HUES64 (cell line): ENCODE data around the gene C1QTNF3.

Source experiments
- H3K27ac ChIP-seq: 2 replicates; pipeline ENCODE4 v1.7.0; 2013; ENCODE audit warnings: low read depth, low read length, inconsistent platforms
- H3K27me3 ChIP-seq: 2 replicates; pipeline ENCODE4 v1.6.1; 2013; ENCODE audit warnings: mild to moderate bottlenecking, low read length; ENCODE audit not compliant: insufficient read depth
- H3K36me3 ChIP-seq: 2 replicates; pipeline ENCODE4 v1.6.1; 2013; ENCODE audit warnings: mild to moderate bottlenecking, low read length; ENCODE audit not compliant: insufficient read depth
- H3K4me1 ChIP-seq: 2 replicates; pipeline ENCODE4 v1.6.1; 2013; ENCODE audit warnings: mild to moderate bottlenecking, low read length, moderate library complexity; ENCODE audit not compliant: insufficient read depth
- H3K4me3 ChIP-seq: 2 replicates; pipeline ENCODE4 v1.5.1; 2013; ENCODE audit warnings: mild to moderate bottlenecking, low read length, moderate library complexity
- H3K9ac ChIP-seq: 2 replicates; pipeline ENCODE4 v1.6.1; 2013; ENCODE audit warnings: mild to moderate bottlenecking, low read depth, low read length
- H3K9me3 ChIP-seq: 2 replicates; pipeline ENCODE4 v1.6.1; 2013; ENCODE audit warnings: low read depth, low read length; ENCODE audit not compliant: insufficient read depth
- WGBS: fragments of 150-250, 120-280 bp; methylation state at CpG from one replicate; pipeline ENCODE4 v1.1.7; 2013; ENCODE audit warnings: missing lambda C conversion rate; 5-methylcytosine and 5-hydroxymethylcytosine counted together

The C1QTNF3 gene

DNA sequence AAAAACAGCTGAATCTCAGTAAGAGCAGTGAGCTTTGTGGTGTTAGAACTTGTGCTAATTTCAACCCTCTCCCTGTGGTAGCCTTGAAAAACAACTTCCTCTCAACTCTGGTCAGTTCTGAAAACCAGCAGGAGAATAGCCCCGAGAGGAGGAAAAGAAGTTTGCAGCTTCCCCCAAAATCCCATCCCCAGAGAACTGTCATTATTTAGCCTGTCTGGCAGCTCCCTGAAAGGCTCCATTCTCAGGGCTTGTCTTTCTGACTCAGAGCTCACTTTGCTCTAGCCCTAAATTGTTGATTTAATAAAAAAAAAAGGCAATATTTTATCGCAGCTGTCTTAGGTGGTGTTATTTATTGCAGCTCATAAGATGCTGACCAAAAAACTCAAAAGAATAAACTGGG, 47.1 kb downstream of the C1QTNF3 start:
- Histone ChIP-seq H3K9me3 (no peaks in the 10 kb centered on the region), H3K4me3 (no peak overlapping the region)
- WGBS: 80% methylated on average over 2 of the region's 2 CpGs

DNA sequence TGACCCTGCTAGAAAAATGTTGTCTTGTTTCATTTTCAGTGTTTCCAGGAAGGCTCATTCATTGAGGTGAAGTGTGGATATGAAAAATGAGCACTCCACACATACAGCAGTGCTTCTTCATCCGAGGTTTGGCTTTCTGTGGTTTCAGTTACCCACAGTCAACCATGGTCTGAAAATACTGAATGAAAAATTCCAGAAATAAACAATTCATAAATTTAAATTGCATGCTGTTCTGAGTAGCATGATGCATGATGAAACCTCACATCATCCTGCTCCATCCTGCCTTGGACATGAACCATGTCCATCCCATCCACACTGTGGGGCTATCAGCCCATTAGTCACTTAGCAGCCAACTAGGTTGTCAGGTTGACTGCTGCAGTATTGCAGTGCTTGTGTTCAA, 48.2 kb downstream of the C1QTNF3 start:
- Histone ChIP-seq H3K36me3 (peaks cover 13% of the 10 kb centered on the region), H3K27ac (no peak overlapping the region), H3K9ac (no peak overlapping the region), H3K4me1 (no peaks in the 10 kb centered on the region; the same call in 1 of the 2 replicates), H3K9me3 (no peaks in the 10 kb centered on the region), H3K4me3 (no peak overlapping the region), H3K27me3 (no peaks in the 10 kb centered on the region)
- 100% methylated on average over 1 of the region's 1 CpG for WGBS

More for the DNA sequence above, 47.1 kb downstream of the C1QTNF3 start:
- Histone ChIP-seq H3K36me3 (peaks cover 13% of the 10 kb centered on the region), H3K27ac (no peak overlapping the region), H3K27me3 (no peaks in the 10 kb centered on the region), H3K9ac (no peak overlapping the region), H3K4me1 (peaks cover 5% of the 10 kb centered on the region; the same call in 1 of the 2 replicates)

DNA sequence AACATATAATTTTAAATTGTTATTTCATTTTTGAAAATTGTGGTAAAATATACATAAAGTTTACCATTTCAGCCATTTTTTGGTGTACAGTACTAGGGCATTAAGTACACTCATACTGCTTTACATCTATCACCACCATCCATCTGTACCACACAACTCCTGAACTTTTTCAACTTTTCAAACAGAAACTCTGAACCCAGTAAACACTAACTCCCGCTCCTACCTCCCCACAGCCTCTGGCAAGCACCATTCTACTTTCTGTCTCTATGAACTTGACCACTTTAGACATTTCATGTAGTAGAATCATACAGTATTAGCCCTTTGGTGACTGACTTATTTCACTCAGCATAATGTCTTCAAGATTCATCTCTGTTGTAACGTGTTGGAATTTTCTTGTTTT, 50.1 kb downstream of the C1QTNF3 start:
- Histone ChIP-seq H3K4me1 (no peaks in the 10 kb centered on the region), H3K27me3 (no peaks in the 10 kb centered on the region), H3K27ac (no peak overlapping the region), H3K9ac (no peak overlapping the region), H3K9me3 (no peaks in the 10 kb centered on the region), H3K36me3 (peaks cover 23% of the 10 kb centered on the region), H3K4me3 (no peak overlapping the region)
- WGBS: 98% methylated on average over 2 of the region's 2 CpGs

DNA sequence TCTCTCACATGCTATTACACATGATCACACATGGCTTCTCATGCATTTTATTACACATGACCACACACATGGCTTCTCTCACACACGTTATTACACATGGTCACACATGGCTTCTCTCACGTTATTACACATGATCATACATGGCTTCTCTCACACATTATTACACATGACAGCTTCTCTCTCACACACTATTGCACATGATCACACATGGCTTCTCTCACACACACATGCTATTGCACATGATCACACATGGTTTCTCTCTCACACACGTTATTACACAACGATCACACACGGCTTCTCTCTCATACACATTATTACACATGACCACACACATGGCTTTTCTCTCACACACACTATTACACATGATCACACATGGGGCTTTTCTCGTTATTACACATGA, 57.6 kb downstream of the C1QTNF3 start:
- H3K9me3 ChIP-seq: no peaks in the 10 kb centered on the region
- H3K9ac ChIP-seq: no peak overlapping the region
- no peak overlapping the region for H3K27ac ChIP-seq
- no peaks in the 10 kb centered on the region for H3K4me1 ChIP-seq
- whole genome bisulfite sequencing: 95% methylated on average over 6 of the region's 6 CpGs
- no peak overlapping the region for H3K4me3 ChIP-seq
- H3K36me3 ChIP-seq: peaks cover 21% of the 10 kb centered on the region
- H3K27me3 ChIP-seq: no peaks in the 10 kb centered on the region

DNA sequence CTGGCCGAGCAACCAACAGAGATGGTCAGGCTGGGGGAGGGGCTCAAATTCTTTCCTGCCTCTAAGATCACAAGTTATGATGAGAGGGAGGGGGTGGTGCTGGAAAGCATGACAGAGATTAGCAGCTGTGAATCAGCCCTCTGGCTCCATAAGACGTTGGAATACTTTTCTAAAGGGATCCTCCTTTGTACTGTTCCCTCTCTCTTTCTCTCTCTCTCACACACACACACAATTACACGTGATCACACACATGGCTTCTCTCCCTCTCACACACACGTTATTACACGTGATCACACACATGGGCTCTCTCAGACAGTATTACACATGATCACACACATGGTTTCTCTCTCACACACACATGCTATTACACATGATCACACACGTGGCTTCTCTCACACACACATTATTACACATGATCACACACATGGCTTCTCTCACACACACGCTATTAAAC, 58.3 kb downstream of the C1QTNF3 start, which contains the start of gene SLC45A2:
TSS of gene SLC45A2 (minus strand) at position 23 of the 454 bp plus-strand sequence. CDS start 110 bp downstream, outside the sequence.
- Histone ChIP-seq H3K36me3 (peaks cover 21% of the 10 kb centered on the region), H3K27me3 (no peaks in the 10 kb centered on the region), H3K27ac (no peak within 1 kb of the TSS), H3K4me1 (peaks cover 2% of the 10 kb centered on the region; the same call in 1 of the 2 replicates), H3K4me3 (no peak within 1 kb of the TSS), H3K9me3 (no peaks in the 10 kb centered on the region), H3K9ac (no peak within 1 kb of the TSS)
- WGBS: 86% methylated on average over 7 of the region's 7 CpGs

DNA sequence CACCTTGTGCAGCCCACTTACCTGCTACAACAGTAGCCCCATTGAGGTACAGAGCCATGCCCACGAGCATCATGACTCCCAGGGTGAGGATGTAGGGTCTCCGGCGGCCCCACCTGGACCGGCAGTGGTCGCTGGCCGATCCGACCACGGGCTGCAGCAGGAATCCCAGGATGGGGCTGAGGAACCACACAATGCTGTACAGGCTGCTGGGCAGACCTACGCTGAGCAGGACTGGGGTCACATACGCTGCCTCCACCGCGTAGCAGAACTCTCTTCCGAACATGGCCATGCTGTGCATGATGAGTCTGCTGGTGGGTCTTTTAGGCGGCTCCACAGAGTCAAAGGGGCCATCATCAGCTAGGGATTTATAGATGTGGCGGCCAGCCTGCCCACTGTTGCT, 58.8 kb downstream of the C1QTNF3 start:
- WGBS: 93% methylated on average over 15 of the region's 15 CpGs
- no peak overlapping the region for H3K27ac ChIP-seq
- H3K27me3 ChIP-seq: no peaks in the 10 kb centered on the region

DNA sequence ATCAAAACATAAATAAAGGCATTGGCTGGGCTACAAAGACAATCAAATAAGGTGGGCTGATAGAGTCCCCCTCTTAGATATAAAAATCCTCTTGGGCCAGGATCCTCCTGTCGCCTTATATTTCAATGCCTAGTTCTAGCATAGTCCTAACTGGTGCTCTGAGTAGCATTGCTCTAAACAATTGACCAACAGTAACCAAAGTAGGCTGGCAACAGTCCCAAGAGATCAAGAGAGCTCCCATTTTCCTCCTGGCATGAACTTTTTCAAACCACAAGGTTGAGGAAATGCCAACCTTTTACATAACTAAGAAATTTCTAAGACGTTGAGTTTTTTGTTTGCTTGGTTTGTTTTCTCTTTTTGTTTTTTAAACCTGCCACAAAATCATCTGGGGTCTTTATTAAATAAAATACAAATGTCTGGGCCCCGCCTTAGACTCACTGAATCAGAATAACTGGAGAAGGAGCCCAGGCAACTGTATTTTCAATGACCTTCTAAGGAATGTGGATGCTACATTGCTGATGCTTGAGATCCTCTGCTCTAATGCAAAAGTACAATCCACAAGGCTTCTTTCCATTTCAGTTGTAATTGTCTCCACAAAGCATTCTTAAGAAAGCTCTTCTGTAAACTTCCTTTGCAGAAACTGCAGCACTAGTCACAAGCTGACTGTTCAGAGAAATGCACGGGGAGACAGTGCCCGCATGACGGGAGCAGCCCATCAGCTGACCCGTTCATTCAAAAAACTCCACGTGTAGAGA, 61.4 kb downstream of the C1QTNF3 start:
- Histone ChIP-seq H3K9me3 (no peaks in the 10 kb centered on the region), H3K27ac (no peak overlapping the region), H3K4me3 (no peak overlapping the region), H3K4me1 (peaks cover 32% of the 10 kb centered on the region), H3K36me3 (no peaks in the 10 kb centered on the region), H3K9ac (no peak overlapping the region), H3K27me3 (no peaks in the 10 kb centered on the region)
- WGBS: 87% methylated on average over 7 of the region's 8 CpGs

More for the DNA sequence above, 58.8 kb downstream of the C1QTNF3 start:
- Histone ChIP-seq H3K36me3 (peaks cover 20% of the 10 kb centered on the region), H3K4me3 (no peak overlapping the region), H3K9ac (no peak overlapping the region), H3K4me1 (peaks cover 7% of the 10 kb centered on the region; the same call in 1 of the 2 replicates), H3K9me3 (no peaks in the 10 kb centered on the region)

DNA sequence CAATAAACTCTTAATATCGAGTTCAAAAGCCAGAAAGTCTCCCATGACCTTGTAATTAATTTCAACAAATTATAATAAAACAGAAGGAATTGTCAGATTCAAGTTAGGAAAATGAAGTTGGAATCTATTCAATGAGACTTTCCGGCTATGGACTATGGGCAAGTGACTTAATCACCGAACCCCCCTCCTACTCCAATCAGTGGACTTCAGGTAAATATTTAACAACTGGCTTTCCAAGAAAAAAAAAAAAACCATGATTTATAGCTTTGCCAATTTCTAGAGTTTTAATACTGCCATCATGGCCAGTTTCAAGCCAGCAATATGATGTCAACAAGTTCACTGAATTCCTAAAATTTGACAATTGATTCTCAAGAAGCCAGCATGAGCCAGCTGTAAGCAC, 63.0 kb downstream of the C1QTNF3 start:
- Histone ChIP-seq H3K27me3 (no peaks in the 10 kb centered on the region), H3K36me3 (no peaks in the 10 kb centered on the region), H3K9ac (no peak overlapping the region), H3K4me1 (peaks cover 45% of the 10 kb centered on the region), H3K27ac (no peak overlapping the region), H3K4me3 (no peak overlapping the region), H3K9me3 (no peaks in the 10 kb centered on the region)
- 92% methylated on average over 3 of the region's 3 CpGs for WGBS

DNA sequence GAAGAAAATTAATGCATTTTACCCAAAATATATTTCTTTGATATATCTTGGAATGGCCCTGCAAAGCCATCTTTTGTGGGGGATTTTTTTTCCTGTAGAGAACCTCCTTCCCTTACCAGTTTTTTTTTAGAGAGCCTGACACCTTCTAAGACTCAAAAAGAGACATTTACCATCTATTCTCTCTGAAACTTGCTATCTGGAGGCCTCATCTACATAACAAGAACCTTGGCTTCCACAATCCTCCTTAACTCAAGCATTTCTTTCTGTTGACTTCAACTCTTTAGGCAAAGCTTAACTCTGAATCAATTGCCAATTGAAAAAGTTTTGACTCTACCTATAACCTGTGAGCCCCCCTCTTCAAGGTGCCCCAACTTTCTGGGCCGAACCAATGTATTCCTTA, 64.7 kb downstream of the C1QTNF3 start:
- whole genome bisulfite sequencing: 63% methylated on average over 1 of the region's 1 CpG
- H3K27ac ChIP-seq: peak overlapping the region; percentile 89; the same call in 1 of the 2 replicates

DNA sequence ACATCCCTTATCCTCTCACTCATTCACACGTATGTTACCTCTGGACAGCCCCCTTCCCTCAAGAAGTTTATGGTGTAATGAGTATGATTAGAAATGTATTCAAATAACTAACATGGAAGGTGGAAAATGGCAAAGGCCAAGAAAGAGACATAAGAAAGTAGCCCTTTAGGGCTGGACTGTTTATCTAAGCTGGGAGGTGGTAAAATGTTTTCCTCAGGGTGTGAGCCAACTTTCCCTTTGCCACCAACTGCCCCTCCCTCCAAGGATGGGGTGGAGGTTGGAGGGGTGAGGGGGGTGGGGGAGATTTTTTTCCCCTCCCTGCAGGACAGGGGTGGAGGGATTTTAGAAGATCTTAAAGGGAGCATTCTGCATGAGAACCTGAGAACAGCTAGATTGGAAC, 66.7 kb downstream of the C1QTNF3 start:
- Histone ChIP-seq H3K27me3 (no peaks in the 10 kb centered on the region), H3K9ac (no peak overlapping the region), H3K4me3 (no peak overlapping the region), H3K9me3 (no peaks in the 10 kb centered on the region), H3K27ac (no peak overlapping the region), H3K4me1 (peaks cover 48% of the 10 kb centered on the region), H3K36me3 (no peaks in the 10 kb centered on the region)
- WGBS: no CpG with 5 or more reads among the region's 1 CpG

More for the DNA sequence above, 64.7 kb downstream of the C1QTNF3 start:
- Histone ChIP-seq H3K4me1 (peaks cover 48% of the 10 kb centered on the region), H3K9me3 (no peaks in the 10 kb centered on the region), H3K4me3 (no peak overlapping the region), H3K9ac (no peak overlapping the region), H3K27me3 (no peaks in the 10 kb centered on the region), H3K36me3 (no peaks in the 10 kb centered on the region)

DNA sequence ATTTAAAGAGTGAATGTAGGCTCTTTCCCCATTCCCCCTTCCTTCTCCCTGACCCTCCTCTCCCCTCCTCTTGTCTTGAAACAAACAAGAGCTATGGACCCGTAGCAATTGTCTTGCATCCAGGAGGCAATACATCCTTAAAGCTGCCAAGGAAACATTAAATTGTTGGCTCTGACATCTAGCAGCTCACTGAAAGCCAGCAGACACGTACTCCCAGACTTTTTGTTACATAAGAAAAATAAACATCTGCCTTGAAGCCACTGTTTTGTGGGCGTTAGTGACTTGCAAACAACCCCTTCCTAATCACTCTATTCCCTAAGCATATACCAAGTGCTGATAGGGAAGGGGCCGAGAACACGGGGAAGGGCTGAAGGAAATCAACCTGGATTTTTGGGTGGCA, 67.2 kb downstream of the C1QTNF3 start:
- Histone ChIP-seq H3K4me3 (no peak overlapping the region), H3K27me3 (no peaks in the 10 kb centered on the region), H3K36me3 (no peaks in the 10 kb centered on the region), H3K4me1 (peaks cover 48% of the 10 kb centered on the region), H3K9ac (no peak overlapping the region), H3K9me3 (no peaks in the 10 kb centered on the region), H3K27ac (no peak overlapping the region; the same call in 1 of the 2 replicates)
- WGBS: 72% methylated on average over 5 of the region's 5 CpGs
